Amygdala (tissue), 56 donors: ENCODE measurements around the gene DYNLT1.
"Not testable (repeated sequence)": the region's sequence is repeated elsewhere in the genome, so short reads cannot be mapped to it uniquely, and the experiment has no call there.

Experiments
- DNase-seq, 56 donors: peaks; one replicate each; lab custom pipeline; 2025; lab: John Stamatoyannopoulos, UW

DYNLT1 gene

GRCh38 chr6:158606935-158607334 is 37.6 kb downstream of the DYNLT1 start:
- DNase-seq: no peak

- not testable (repeated sequence) for DNase-seq
Observed at GRCh38 chr6:158606011-158606410, 38.5 kb downstream of the DYNLT1 start.

GRCh38 chr6:158605266-158605878 is 39.2 kb downstream of the DYNLT1 start:
- peak in 41 of 56 donors; percentile 5 to 82 (median 35) for DNase-seq

- DNase-seq: no peak
Observed at GRCh38 chr6:158604048-158604406, 40.5 kb downstream of the DYNLT1 start.

GRCh38 chr6:158603261-158604047 is 41.1 kb downstream of the DYNLT1 start:
- DNase-seq: no peak

DNA sequence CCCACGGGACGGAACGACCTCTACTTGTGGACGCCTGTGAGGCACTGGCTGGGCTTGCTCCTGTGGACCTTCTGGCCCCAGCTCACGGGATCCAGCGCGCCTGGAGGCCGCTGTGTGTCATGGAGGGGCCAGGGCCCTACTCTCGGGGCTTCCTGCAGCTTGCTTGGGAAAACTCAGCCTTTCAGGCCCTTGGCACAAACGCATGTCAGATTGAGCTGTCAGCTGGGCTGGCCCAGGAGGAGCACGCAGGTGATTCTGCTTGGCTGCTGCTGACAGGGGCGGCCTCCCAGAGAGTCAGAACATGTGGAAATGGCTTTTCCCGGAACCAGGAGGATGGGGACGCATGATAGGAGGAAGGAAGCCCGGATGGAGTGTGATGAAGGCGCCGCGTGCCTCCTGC is 44.9 kb downstream of the DYNLT1 start:
- DNase-seq: no peak

- no peak for DNase-seq
Observed at GRCh38 chr6:158597565-158597964, 47.0 kb downstream of the DYNLT1 start.

GRCh38 chr6:158596861-158597260 is 47.7 kb downstream of the DYNLT1 start:
- DNase-seq: peak in 8 of 56 donors; percentile 12 to 49 (median 26)

DNA sequence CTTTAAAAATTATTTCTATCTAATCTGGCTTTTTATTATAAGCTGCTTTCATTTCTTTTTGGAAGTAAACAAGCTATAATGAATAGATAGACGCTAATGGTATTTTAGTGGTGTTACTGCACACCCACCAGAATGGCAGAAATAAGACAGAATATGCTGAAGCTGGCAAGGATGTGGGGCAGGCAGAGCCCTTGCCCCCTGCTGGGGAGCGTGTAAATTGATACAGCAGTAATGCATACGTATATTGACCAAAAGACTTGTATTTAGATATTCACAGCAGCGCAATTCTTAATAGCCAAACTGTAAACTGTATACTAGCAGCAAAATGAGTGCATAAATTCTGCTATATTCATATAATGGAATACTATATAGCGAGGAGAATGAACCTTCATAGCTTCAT is 49.3 kb downstream of the DYNLT1 start:
- DNase-seq: no peak

DNA sequence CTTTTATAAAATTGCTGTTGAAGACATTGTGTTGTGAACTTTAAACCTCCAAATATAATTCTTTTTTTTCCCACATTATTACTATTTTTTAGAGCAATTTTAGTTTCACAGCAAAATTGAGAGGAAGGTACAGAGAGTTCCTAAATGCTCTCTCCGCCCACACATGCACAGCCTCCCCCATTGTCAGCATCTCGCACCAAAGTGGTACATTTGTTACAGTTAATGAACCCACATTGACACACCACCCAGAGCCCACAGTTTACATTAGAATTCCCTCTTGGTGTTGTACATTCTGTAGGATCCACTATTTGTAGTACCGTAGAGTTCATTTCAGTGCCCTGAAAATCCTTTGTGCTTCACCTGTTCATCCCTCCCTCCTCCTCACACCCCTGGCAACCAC is 50.9 kb downstream of the DYNLT1 start:
- DNase-seq: peak in 2 of 56 donors; percentile 7 to 9

- DNase-seq: no peak
Observed at GRCh38 chr6:158591810-158592209, 52.7 kb downstream of the DYNLT1 start.

DNA sequence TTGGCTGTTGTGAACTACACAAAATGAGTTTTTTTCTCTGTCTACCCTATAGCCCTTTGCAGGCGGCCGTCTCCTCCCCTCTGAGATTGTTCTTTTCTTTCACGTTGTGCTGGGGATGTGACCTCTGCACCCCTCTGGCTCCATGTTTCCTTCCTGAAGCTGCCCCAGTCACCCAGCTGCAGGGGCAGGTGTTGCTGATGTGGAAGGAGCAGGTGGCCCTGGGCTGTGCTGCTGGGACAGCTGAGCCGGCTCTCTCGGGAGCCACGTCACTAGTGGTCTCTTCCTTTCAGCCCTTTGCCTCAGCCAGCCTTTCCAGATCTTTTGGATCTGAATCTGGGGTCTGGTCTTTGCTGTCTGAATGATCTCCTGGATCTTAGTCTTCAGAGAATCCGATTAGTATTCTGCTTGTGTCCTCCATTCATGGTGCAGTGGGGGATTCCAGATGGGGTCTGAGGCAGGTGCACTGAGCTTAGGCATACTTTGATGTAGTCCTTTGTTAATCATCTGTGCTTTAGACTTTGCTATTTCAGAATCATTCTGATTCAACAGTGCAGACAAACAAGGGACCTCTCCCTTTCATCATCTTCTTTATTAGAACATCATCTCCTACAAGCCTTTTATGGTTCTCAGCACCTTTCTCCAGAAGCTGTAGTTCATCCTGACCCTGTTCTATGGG is 53.3 kb downstream of the DYNLT1 start:
- no peak for DNase-seq

DNA sequence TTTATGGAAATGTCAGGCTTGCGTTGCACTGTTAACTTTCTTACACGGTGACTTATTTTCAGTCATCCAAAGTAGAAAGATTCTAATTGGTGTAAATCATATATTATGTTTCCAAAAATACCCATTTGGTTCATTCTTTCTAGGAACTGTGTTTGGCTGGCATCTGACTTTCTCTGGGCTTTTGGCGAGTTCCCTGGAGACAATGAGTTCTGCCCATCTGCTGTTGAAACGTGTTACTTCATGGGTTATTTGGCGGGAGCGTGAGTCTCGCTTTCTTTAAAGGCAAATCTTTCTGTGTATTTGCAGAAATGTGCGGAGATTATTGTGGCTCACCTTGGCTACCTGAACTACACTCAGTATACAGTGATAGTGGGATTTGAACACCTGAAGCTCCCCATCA is 55.2 kb downstream of the DYNLT1 start:
- DNase-seq: no peak

- no peak for DNase-seq
Observed at GRCh38 chr6:158586652-158587051, 57.9 kb downstream of the DYNLT1 start.
